HUDEP-2 (cell line): Measurements from ENCODE around the gene TAF4.

Experiments used
- DNase-seq, 76 experiments: peaks; one replicate each; lab custom pipeline; 2025; ENCODE audit not compliant: unreplicated experiment in 76 of 76; lab: John Stamatoyannopoulos, UW

TAF4 gene

DNA sequence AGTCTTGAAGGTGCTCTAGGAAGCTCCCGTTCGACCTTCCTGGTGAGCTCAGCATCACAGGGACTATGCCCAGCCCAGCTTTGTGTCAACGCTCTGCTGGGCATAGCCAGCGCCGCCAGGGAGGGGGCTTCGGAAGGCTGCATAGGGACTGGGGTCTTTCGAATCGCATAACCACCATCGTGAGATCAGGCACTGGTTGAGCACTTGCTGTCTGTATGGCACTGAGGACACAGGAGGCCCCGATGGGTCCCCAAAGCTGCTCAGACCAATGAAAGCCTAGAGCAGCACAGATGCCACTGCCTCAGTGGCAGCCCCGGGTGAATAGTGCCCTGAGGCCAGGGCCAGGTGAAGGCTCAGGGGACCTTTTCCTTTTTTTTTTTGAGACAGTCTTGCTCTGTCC lies 96.7 kb downstream of the TAF4 start:
- no peak for DNase-seq

DNA sequence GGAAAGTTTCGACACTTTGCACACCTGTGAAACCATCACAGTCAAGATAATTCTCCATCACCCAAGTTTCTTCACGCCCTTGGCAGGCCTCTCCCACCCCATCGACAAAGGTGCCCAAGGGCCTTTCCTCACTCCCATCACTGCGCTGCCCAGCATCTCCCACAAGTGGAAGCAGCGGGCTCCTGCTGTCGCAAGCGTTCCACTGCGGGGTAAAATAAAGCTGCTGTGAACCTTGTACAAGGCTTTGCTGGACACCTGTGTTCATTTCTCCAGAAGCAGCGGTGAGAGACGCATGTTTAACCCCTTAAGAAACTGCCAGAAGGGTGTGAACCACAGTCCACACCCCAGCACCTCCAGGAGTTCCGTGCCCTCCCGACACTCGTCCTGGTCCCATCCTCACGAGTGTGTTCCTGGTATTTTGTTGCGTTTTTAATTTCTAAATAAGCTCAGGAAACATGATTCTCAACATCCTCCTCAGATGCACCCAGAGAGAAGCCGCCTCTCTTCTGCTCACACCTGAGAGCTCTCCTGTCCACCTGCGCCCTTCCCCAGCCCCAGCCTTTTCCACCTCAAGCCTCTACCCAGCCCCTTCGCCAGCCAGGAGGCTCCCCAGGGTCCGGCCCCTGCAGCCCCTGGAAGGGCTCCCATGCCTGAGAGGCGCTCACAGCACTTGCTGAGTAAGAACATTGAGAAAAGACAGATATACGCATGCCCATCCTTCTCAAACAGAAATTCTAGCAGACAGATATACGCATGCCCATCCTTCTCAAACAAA lies 97.5 kb downstream of the TAF4 start:
- no peak for DNase-seq

DNA sequence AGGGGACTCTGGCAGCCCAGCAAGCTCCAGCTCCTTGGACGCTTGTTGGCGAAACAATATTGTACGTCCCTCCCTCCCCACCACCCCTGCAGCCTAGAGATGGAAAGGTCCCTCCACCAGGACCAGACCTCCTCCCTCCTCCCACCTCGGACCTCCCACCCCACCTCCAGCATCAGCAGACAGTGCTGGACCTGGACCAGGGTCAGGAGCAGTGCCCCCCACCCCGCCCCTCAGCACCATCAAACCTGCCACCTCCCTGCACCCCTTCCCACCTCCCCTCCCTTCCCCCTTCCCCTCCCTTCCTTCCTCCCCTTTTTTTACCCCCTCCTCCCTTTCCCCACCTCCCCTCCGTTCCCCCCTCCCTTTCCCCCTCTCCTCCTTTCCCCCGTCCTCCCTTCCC lies 98.4 kb downstream of the TAF4 start:
- DNase-seq: no peak

DNA sequence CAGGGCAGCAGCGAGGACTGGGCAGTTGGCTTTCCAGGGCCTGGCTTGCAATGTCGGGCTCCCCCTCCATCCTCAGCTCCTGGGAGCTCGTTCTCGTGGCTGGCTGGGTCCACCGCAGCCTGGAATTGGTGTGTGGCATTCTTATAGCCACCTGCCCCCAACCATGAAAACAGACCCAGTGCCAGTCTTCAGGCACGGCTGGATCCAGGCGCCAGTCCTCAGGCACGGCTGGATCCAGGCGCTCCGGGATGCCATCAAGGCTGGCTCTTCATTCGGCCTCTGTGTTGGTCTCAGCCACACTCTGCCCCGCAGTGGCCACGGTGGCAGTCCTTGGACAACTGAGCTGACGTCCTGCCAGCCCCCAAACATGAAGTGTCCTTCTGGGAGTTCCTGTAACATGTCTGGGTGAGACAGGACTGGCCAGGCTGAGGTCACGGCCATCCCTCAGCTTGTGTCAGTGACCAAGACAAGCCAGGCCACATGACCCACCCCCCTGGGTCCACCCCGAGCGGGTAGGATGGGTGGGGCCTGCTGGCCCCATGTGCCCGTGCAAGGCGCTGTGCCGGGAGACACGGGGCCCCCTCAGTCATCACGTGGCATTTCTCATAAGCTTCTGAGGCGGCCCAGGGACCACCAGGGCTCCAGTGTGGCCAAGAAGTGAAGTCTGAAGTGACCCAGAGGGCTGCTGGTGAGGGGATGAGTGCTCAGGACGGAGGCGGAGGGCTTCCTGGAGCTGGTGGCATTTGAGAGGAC lies 99.0 kb downstream of the TAF4 start:
- DNase-seq: no peak

DNA sequence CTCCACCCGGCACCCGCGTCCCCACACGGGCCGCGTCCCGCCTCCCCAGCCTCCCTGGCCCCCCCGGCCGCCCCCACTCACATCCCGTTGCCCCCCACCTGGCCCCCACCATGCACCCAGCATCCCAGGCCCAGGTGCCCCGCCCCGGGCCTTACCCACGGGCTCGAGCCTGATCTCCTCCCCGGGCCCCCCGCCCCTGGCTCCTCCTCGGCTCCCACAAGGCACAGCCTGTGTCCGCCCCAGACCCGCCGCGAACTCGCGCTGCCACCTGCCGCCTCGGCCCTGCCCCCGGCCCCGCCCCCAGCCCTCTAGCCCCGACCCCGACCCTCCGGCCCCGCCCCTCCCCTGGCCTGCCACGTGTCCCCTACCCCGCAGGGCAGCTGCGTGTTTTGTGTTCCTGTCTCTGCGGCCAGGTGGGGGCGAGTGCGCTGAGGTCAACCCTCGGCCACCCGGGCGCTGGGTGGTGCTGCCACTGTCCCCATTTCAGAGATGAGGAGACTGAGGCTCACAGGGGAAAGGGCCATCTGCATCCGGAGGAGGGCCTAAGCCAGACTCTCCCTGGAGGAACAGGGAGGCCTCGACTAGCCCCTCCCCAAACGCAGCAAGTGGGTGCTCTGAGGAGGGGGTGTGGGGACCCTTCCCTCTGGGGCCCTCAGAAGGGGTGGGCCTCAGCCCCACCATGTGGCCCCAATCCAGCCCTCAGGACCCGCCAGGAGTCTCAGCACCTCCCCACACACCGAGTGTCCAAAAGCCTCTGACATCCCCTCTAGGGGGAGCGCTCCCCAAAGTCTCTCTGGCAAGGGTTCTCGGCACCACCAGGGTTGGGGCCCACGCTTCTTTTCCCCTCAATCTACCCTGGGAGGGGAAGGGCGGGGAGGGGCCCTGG lies 99.8 kb downstream of the TAF4 start:
- peak in 1 of 76 experiments; percentile 4 for DNase-seq

DNA sequence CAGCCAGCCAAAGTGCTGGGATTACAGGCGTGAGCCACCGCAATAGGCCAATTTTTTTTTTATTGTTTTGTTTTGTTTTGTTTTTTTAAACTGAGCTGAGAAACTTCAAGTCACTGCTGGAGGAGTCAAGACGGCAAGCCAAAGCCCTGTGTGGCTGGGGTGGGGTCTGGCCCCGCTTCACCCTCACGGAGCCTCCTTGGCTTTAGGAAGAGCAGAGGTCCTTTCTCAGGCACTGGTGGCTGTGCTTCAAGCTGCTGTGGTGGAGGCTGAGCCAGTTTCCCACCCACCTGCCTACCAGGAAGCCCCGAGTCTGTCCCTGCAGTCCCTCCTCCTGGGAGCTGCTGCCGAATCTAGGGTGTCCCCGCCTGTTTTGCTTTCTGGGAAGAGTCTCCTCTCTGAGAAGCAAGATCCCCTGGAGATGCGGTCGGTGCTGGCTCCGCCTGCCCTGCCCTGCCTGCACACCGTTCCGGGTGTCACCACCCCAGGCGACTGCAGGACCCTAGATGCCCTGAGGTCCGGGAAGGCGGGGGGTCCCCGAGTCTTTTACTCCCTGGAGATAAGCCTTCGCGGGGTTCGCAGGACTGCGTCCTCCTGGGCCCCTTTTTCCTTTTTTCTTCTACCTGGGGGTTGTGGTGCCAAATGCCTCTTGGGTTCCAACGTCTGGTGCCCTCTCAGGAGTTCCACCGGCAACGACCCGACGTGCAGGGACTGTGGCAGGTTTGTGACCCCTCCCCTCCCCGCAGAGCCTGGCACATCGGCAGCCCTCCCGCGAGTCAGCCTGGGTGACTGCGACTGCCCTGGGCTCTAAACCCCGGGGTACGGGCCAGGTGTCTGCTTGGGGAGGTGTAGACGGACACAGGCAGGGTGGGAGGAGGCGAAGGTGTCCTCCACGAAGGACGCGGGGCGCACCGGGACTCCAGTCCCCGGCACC lies 100.7 kb downstream of the TAF4 start:
- no peak for DNase-seq

DNA sequence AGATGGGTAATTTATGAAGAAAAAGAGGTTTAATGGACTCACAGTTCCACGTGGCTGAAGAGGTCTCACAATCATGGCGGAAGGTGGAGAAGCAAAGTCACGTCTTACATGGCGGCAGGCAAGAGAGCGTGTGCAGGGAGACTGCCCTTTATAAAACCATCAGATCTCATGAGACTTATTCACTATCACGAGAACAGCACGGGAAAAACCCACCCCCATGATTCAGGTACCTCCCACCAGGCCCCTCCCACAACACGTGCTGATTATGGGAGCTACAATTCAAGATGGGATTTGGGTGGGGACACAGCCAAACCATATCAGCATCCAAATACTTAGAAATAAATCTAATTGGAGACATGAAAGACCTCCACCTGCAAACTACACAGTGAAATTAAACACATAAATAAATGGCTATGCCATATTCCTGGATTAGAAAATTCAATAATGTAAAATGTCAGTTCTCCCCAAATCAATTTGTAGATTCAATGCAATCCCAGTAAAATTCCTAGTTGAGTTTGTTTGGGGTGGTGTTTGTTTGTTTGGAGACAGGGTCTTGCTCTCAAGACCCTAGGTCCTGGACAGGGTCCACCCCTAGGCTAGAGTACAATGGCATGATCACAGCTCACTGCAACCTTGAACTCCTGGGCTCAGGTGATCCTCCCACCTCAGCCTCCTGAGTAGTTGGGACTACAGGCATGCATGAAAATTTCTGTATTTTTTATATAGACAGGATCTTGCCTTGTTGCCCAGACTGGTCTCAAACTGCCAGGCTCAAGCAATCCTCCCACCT lies 101.6 kb downstream of the TAF4 start:
- DNase-seq: no peak

DNA sequence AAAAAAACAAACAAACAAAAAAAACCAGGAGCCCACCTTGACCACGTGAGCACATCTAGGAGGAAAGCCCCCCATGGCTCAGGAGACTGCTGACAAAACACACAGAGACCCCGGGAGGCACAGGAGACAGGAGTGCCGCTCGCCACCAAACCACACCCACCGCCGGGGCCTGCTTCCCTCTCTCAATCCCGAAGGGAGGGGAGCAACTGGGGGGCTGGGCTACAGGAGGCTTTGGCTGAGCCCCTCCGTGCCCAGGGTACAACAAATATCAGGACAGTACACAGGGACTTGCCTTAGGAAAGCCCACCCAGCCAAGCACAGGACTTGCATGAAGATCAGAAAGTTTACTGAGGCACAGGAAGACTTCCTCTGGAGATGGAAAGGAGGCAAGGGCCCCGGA lies 102.5 kb downstream of the TAF4 start:
- no peak for DNase-seq

DNA sequence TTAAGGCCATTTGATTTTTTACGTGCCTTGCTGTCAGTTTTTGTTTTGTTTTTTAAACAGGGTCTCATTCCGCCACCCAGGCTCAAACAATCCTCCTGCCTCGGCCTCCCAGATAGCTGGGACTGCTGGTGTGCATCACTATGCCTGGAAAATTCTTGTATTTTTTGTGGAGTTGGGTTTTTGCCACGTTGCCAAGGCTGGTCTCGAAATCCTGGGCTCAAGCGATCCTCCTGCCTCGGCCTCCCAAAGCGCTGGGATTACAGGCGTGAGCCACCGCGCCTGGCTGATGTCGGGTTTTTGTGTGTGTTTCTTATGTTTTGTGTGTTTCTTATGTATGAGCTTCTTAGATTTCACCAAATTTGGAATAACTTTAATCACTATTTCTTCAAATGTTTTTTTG lies 104.8 kb downstream of the TAF4 start:
- DNase-seq: no peak

DNA sequence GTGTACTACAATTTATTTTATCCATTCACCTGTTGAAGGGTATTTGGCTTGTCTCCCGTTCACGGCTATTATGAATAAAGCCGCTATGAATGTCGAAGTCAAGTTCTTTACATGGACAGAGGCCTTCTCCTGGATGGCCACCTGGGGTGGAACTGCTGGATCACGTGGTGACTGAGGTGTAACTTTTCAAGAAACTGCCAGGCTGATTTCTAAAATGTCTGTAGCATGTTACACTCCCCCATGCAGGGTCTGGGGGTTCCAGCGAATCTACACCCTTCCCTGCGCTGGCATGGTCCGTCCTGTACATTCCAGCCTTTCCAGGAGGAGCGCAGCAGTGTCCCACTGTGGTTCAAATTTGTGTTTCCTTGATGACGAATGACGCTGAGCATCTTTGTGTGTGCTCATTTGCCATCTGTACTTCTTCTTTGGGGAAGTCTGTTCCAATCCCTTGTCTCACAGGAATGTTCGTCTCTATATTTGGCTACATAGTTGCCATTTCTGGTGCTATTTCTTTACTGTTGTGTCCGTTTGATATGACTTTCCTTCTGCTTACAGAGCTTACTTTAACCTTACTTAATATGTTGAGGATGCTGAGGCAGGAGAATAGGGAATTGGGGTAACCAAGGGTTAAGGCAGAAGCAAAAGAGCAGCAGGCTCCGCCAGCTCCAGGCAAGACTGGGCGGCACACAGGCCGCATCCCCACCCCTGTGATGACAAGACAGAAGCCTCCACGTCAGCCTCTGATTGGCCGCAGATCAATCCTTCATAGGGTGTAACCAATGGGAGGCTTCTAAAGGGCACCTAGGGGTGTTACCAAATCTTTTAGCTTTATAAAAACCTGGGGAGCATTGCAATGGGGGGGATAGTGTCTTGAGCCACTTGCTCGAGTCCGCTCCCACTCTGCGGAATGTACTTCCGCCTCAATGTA lies 106.6 kb downstream of the TAF4 start:
- DNase-seq: peak in 5 of 76 experiments; percentile 2 to 21 (median 5)

DNA sequence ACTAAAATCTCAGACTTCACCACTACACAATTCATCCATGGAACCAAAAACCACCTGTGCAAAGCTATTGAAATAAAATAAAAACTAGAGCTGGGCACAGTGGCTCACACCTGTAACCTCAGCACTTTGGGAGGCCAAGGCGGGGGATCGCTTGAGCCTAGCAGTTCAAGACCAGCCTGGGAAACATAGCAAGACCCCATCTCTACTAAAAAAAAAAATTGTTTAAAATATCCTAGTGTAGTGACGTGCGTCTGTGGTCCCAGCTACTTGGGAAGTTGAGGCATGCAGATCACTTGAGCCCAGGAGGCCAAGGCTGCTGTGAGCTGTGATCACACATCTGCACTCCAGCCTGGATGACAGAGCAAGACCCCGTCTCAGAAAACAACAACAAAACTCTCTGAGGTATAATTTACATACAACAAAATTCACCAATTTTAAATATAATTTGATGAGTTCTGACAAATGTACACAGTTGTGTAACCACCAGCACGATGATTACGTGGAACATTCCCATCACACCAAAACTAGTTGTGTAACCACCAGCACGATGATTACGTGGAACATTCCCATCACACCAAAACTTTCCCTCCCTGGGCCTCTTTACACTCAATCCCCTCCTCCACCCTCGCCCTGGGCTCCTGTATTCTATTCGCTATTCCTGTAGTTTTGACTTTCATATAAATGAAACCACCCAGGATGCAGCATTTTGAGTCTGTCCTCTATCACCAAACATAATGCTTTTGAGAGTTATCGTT lies 107.5 kb downstream of the TAF4 start:
- DNase-seq: no peak

DNA sequence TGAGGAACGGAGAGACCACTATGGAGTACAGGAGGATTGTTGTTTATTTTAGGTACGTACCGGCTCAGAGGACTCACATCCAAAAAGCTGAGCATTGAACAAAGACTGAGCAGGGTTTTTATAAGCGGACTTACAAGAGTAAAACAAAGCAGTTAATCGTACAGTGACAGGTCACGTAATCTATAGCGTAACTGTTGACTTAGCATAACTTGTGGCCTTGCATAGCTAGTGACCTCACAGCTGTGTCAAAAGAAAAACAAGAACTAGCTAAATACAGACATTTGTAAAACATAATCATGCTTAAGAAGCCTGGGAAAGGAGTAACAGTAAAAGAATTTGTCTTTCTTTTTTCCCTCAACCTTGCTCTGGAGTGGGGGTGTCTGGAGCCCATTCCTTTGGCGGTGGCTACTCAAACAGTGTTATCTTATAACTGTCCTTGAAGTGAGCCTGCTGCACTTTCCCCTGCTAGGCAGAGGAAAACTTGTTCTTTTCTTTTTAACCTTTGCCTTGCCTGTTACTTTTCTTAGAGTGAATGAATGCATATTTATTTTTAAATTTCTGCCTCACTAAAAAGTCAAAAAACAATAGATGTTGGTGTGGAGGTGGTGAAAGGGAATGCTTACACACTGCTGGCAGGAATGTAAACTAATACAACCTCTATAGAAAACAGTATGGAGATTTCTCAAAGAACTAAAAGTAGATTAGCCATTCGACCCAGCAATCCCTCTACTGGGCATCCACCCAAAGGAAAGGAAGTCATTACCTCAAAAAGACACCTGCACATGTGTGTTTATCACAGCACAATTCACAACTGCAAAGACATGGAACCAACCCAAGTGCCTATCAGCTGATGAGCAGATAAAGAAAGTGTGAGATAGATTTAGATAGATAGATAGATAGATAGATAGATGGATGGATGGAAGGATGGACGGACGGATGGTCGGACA lies 109.0 kb downstream of the TAF4 start:
- no peak for DNase-seq

DNA sequence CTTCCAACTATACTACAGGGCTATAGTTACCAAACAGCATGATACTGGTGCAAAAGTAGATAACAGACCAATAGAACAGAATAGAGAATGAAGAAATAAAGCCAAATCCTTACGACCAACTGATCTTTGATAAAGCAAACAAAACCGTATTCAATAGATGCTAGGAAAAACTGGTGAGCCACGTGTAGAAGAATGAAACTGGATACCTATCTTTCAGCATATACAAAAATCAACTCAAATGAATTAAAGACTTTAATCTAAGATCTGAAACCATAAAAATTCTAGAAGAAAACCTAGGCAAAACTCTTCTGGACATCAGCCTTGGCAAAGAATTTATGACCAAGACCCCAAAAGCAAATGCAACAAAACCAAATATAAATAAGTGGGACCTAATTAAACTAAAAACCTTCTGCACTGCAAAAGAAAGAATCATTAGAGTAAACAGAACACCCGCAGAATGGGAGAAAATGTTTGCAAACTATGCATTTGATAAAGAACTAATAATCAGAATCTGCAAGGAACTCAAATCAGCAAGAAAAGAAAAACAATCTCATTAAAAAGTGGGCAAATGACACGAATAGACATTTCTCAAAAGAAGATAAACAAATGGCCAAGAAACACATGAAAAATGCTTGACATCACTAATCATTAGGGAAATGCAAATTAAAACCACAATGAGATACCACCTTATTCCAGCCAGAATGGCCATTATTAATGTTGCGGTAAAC lies 109.8 kb downstream of the TAF4 start:
- DNase-seq: no peak

DNA sequence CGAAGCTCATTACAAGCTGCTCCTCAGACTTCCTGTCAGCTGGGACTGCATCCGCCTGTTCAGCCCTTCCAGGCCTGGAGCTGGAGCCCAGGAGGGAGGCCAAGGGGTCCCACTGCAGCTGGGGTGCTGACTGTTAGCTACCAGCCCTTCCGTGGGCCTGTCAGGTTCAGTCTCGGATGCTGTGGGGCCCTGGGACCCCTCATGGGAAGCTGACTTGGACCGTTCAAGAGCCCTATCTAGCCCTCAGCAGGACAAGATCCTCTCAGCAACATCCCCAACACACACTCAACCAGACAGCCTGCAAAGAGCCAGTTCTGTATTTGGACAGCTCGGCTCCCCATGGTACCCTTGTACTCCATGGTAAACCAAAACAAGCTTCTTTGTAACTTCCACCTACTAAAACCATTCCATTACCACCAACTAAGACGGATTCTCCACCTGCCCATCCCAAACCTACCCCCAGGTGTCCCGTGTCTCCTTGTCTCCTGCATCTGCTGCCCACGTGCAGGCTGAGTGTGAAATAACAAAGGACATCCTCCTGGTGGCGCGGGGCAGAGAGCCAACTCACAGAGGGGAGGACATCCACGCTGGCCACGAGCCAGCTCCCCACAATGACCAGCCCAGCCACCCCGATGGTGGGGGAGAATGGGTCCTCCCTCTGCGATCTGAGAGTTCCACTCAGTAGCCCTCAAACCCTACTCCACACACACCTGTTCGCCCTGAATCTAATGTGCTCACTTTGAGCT lies 111.2 kb downstream of the TAF4 start:
- DNase-seq: no peak
